Measurements from ENCODE around the gene GAK. TPM values are rescaled to one million over a fixed set of nuclear protein-coding genes. Genes with fewer than 3 reads are reported as not detected.
A peak's percentile ranks its signal among the peaks of the same experiment; 100 is the strongest.
"Not testable (repeated sequence)": the region's sequence is repeated elsewhere in the genome, so short reads cannot be mapped to it uniquely, and the experiment has no call there.

The GAK gene
- total and polyA plus RNA-seq, 5 donors from 2014 or later: 37.5 to 254 (median 40.0) TPM

DNA sequence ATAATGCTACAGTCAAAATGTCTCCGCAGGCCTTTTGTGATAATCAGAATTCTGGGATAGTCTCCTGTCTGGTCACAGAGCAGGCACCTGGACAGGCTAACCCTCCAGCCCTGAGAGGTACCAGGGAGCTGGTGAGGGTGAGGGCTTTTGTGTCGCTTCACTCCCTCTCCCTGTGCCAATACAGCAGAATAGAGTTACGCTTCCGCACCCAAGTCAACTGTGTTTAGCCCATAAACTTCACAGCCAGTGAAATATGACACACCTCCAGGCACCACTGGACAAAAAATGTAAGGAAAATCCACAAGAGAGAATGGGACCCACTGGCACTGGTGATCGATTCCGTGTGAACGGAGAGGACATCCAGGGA is 1.3 kb downstream of the GAK start:
- H3K27ac Mint-ChIP-seq: peak overlapping the region; percentile 70 to 97 (median 96)
- peak overlapping the region; percentile 96 to 99 (median 96) for H3K4me3 Mint-ChIP-seq
- H3K4me1 ChIP-seq (ENCODE audit: control insufficient read depth, insufficient read depth, low read length, poor library complexity, severe bottlenecking): peaks cover 42% of the 10 kb centered on the region
- peaks cover 7 to 71% (median 44%) of the 10 kb centered on the region in 4 donors for H3K4me1 Mint-ChIP-seq
- DNase-seq (no peak), ATAC-seq (ENCODE audit: low read depth in 2 of 2) (no peak)
- peak overlapping the region; percentile 87 for H3K4me3 ChIP-seq (ENCODE audit: low read depth, low read length)
- H3K27me3 ChIP-seq (ENCODE audit: control insufficient read depth, insufficient read depth, low read length): no peaks in the 10 kb centered on the region
- no peaks in the 10 kb centered on the region for H3K9me3 ChIP-seq (ENCODE audit: control insufficient read depth in 2 of 2, low read length in 2 of 2)
- H3K27me3 Mint-ChIP-seq: no peaks in the 10 kb centered on the region
- H3K9me3 Mint-ChIP-seq: no peaks in the 10 kb centered on the region
- H3K36me3 ChIP-seq (ENCODE audit: control insufficient read depth, insufficient read depth, low read length): peaks cover 5% of the 10 kb centered on the region
- H3K27ac ChIP-seq (ENCODE audit: insufficient read depth, low read length, poor library complexity, severe bottlenecking): peak overlapping the region; percentile 91
- H3K36me3 Mint-ChIP-seq: peaks cover 4% of the 10 kb centered on the region

DNA sequence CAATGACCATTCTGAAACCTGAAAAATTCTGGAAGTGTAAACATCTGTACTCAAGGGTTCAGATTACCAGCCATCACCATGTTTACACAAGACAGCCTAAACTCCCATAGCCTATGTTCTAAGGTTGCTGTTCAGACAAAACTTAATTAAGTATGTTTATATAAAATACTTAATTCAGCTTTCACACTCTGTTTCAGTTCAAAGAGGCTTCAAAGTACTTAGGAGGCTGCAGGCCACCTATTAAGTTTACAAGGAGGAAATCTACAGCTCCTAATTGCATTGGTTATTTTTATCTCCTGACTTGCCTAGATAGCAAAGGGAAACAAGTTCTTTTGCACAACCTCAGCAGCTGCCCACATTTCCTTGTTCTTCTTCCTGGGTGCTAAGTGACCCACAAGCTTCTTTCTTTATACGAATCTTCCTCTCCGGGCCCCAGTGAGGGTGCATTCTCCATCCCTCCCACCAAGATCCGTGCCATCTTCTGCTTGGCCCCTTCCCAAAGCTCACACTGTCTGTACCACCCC is 2.0 kb downstream of the GAK start:
- H3K9me3 ChIP-seq (ENCODE audit: control insufficient read depth in 2 of 2, low read length in 2 of 2): no peaks in the 10 kb centered on the region
- no peaks in the 10 kb centered on the region for H3K9me3 Mint-ChIP-seq
- peak overlapping the region; percentile 87 for H3K4me3 ChIP-seq (ENCODE audit: low read depth, low read length)
- H3K4me1 Mint-ChIP-seq: peaks cover 11 to 74% (median 44%) of the 10 kb centered on the region in 4 donors
- DNase-seq (peak in 1 of 3 donors; percentile 42), ATAC-seq (ENCODE audit: low read depth in 2 of 2) (no peak)
- H3K27ac ChIP-seq (ENCODE audit: insufficient read depth, low read length, poor library complexity, severe bottlenecking): peak overlapping the region; percentile 91
- H3K4me3 Mint-ChIP-seq: peak overlapping the region; percentile 96 to 99 (median 96)
- peaks cover 49% of the 10 kb centered on the region for H3K4me1 ChIP-seq (ENCODE audit: control insufficient read depth, insufficient read depth, low read length, poor library complexity, severe bottlenecking)
- peaks cover 4% of the 10 kb centered on the region for H3K36me3 Mint-ChIP-seq
- H3K36me3 ChIP-seq (ENCODE audit: control insufficient read depth, insufficient read depth, low read length): peaks cover 5% of the 10 kb centered on the region
- H3K27ac Mint-ChIP-seq: peak overlapping the region; percentile 70 to 97 (median 96)
- H3K27me3 ChIP-seq (ENCODE audit: control insufficient read depth, insufficient read depth, low read length): no peaks in the 10 kb centered on the region
- no peaks in the 10 kb centered on the region for H3K27me3 Mint-ChIP-seq

DNA sequence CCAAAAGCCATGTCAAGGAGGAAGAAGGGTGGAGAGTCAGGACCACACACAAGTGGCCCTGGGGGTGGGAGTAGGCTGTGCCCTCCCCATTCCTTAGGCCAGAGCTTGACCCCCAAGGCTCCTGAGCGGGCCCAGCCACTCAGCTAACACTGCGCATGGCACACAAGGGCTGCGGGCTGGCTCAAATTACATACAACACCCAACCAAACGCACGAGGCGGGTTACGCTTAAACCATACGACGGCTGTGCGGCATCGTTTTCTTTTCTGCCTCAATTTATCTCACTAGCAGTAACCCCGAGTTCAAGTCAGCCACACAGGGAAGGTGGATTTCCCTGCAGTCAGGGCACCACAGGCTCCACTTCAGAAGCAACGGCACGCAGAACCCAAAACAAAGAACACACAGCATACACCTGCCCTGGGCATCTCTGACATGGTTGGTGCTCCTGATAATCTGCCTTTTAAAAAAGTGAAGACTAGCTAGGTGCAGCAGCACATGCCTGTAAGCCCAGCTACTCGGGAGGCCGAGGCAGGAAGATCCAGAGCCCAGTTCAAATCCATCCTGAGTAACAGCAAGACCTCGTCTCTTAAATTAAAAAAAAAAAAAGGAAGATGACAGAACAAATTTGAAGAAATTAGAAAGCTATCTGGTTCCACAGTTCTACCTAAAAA is 2.9 kb downstream of the GAK start:
- peak overlapping the region; percentile 91 for H3K27ac ChIP-seq (ENCODE audit: insufficient read depth, low read length, poor library complexity, severe bottlenecking)
- Mint-ChIP-seq H3K27me3 (no peaks in the 10 kb centered on the region), H3K27ac (no peak overlapping the region), H3K4me3 (peak overlapping the region in 3 of 4 donors; percentile 15 to 48 (median 46)), H3K9me3 (no peaks in the 10 kb centered on the region), H3K4me1 (peaks cover 19 to 78% (median 46%) of the 10 kb centered on the region in 4 donors), H3K36me3 (peaks cover 4% of the 10 kb centered on the region)
- peaks cover 5% of the 10 kb centered on the region for H3K36me3 ChIP-seq (ENCODE audit: control insufficient read depth, insufficient read depth, low read length)
- DNase-seq (no peak), ATAC-seq (ENCODE audit: low read depth in 2 of 2) (no peak)
- peak overlapping the region; percentile 87 for H3K4me3 ChIP-seq (ENCODE audit: low read depth, low read length)
- no peaks in the 10 kb centered on the region for H3K9me3 ChIP-seq (ENCODE audit: control insufficient read depth in 2 of 2, low read length in 2 of 2)
- H3K27me3 ChIP-seq (ENCODE audit: control insufficient read depth, insufficient read depth, low read length): no peaks in the 10 kb centered on the region
- H3K4me1 ChIP-seq (ENCODE audit: control insufficient read depth, insufficient read depth, low read length, poor library complexity, severe bottlenecking): peaks cover 56% of the 10 kb centered on the region

- not testable (repeated sequence) for H3K9me3 Mint-ChIP-seq; DNase-seq; H3K36me3 ChIP-seq (ENCODE audit: control insufficient read depth, insufficient read depth, low read length); H3K4me3 Mint-ChIP-seq; H3K27me3 Mint-ChIP-seq; H3K27ac Mint-ChIP-seq; H3K4me3 ChIP-seq (ENCODE audit: low read depth, low read length); H3K27ac ChIP-seq (ENCODE audit: insufficient read depth, low read length, poor library complexity, severe bottlenecking); H3K9me3 ChIP-seq (ENCODE audit: control insufficient read depth in 2 of 2, low read length in 2 of 2); ATAC-seq (ENCODE audit: low read depth in 2 of 2); H3K36me3 Mint-ChIP-seq; H3K27me3 ChIP-seq (ENCODE audit: control insufficient read depth, insufficient read depth, low read length)
- peaks cover 27 to 82% (median 50%) of the 10 kb centered on the region in 4 donors for H3K4me1 Mint-ChIP-seq
- H3K4me1 ChIP-seq (ENCODE audit: control insufficient read depth, insufficient read depth, low read length, poor library complexity, severe bottlenecking): peaks cover 60% of the 10 kb centered on the region
These were observed 4.5 kb downstream of the GAK start for GRCh38 chr4:927566-927965.

DNA sequence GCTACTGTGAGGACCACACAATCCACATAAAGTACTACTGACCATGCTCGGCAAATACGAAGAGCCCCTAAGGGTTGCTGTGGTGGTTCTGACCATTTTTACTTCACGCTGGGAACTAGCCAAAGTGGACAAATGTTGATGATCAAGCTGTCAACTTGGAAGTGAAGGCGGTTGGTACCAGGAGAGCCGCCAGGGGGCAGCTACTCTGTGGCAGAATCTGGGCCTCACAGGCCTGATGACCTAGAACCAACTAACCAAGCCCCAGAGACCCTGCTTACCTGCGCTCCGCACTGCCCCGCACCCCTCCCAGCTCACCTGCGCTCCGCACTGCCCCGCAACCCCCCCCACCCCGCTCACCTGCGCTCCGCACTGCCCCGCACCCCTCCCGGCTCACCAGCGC is 5.6 kb downstream of the GAK start:
- Histone ChIP-seq H3K4me3 (ENCODE audit: low read depth, low read length) (no peak overlapping the region), H3K27ac (ENCODE audit: insufficient read depth, low read length, poor library complexity, severe bottlenecking) (no peak overlapping the region), H3K36me3 (ENCODE audit: control insufficient read depth, insufficient read depth, low read length) (peaks cover 5% of the 10 kb centered on the region), H3K27me3 (ENCODE audit: control insufficient read depth, insufficient read depth, low read length) (no peaks in the 10 kb centered on the region), H3K9me3 (ENCODE audit: control insufficient read depth in 2 of 2, low read length in 2 of 2) (no peaks in the 10 kb centered on the region), H3K4me1 (ENCODE audit: control insufficient read depth, insufficient read depth, low read length, poor library complexity, severe bottlenecking) (peaks cover 66% of the 10 kb centered on the region)
- Mint-ChIP-seq H3K27me3 (no peaks in the 10 kb centered on the region), H3K9me3 (no peaks in the 10 kb centered on the region), H3K36me3 (peaks cover 14% of the 10 kb centered on the region), H3K4me3 (peak overlapping the region in 2 of 4 donors; percentile 48 to 54), H3K4me1 (peaks cover 35 to 82% (median 55%) of the 10 kb centered on the region in 4 donors), H3K27ac (peak overlapping the region in 1 of 3 donors; percentile 80)
- DNase-seq (no peak), ATAC-seq (ENCODE audit: low read depth in 2 of 2) (no peak)

DNA sequence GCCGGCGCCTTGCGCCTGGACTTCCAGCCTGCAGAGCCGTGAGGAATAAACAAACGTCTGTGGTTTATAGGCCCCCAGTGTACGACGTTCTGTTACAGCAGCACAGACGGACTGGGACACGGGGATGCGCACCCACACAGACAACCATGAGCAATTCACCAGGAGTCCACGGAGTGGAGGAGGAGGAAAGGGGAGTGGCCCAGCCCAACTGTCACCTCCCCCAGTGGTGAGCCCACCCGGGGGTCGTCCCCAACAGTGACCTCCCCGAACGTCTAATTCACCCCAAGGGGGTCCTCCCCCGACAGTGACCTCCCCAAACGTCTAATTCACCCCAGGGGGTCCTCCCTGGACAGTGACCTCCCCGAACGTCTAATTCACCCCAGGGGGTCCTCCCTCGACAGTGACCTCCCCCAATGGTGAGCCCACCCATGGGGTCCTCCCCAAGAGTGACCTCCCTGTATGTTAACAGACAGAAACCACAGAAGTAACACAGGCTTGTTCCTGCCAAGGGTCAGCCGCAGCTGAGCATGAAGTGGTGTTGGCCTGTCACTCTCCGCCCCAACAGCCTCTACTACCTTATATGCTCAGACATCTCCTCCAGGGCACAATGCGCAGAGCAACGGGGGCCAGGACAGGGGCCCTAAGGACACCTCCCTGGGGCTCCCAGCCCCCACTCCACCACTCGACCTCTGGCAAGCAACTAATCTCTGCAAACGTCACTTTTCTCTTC is 6.2 kb downstream of the GAK start:
- H3K27ac ChIP-seq (ENCODE audit: insufficient read depth, low read length, poor library complexity, severe bottlenecking): no peak overlapping the region
- peak overlapping the region in 2 of 3 donors; percentile 6 to 80 for H3K27ac Mint-ChIP-seq

DNA sequence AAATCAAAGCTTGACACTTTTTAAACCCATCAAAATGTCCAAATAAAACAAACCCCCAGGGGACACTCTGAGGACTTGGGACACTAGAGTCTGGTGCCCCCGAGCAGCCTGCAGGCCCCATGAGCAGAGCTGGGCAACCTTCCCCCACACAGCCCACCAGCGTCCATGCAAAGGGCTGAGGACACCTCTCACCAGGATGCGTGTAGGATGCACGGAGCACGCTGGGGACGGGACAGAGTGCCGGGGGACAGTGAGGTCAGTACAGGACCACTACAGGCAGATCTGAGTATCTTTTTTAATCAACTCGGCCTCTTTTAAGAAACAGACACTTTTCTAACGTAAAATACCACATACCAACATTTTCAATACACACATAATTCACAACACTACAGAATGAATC is 6.9 kb downstream of the GAK start:
- Mint-ChIP-seq H3K4me3 (peak overlapping the region in 2 of 4 donors; percentile 50 to 51), H3K27me3 (no peaks in the 10 kb centered on the region), H3K9me3 (peaks cover 0 to under 1% (median 0%) of the 10 kb centered on the region in 7 donors), H3K36me3 (peaks cover 18% of the 10 kb centered on the region), H3K27ac (peak overlapping the region in 1 of 3 donors; percentile 62), H3K4me1 (peaks cover 35 to 79% (median 48%) of the 10 kb centered on the region in 4 donors)
- no peak for DNase-seq
- no peak overlapping the region for H3K4me3 ChIP-seq (ENCODE audit: low read depth, low read length)
- no peaks in the 10 kb centered on the region for H3K9me3 ChIP-seq (ENCODE audit: control insufficient read depth in 2 of 2, low read length in 2 of 2)
- H3K36me3 ChIP-seq (ENCODE audit: control insufficient read depth, insufficient read depth, low read length): peaks cover 5% of the 10 kb centered on the region
- ATAC-seq (ENCODE audit: low read depth in 2 of 2): no peak
- peak overlapping the region; percentile 33 for H3K27ac ChIP-seq (ENCODE audit: insufficient read depth, low read length, poor library complexity, severe bottlenecking)
- peaks cover 54% of the 10 kb centered on the region for H3K4me1 ChIP-seq (ENCODE audit: control insufficient read depth, insufficient read depth, low read length, poor library complexity, severe bottlenecking)
- H3K27me3 ChIP-seq (ENCODE audit: control insufficient read depth, insufficient read depth, low read length): no peaks in the 10 kb centered on the region

More for the DNA sequence above, 6.2 kb downstream of the GAK start:
- peaks cover 40 to 81% (median 54%) of the 10 kb centered on the region in 4 donors for H3K4me1 Mint-ChIP-seq
- ATAC-seq (ENCODE audit: low read depth in 2 of 2): no peak
- H3K4me3 Mint-ChIP-seq: peak overlapping the region in 2 of 4 donors; percentile 48 to 54
- H3K9me3 Mint-ChIP-seq: no peaks in the 10 kb centered on the region
- no peaks in the 10 kb centered on the region for H3K27me3 Mint-ChIP-seq
- no peaks in the 10 kb centered on the region for H3K9me3 ChIP-seq (ENCODE audit: control insufficient read depth in 2 of 2, low read length in 2 of 2)
- H3K4me3 ChIP-seq (ENCODE audit: low read depth, low read length): no peak overlapping the region
- peaks cover 18% of the 10 kb centered on the region for H3K36me3 Mint-ChIP-seq
- H3K4me1 ChIP-seq (ENCODE audit: control insufficient read depth, insufficient read depth, low read length, poor library complexity, severe bottlenecking): peaks cover 62% of the 10 kb centered on the region
- peaks cover 5% of the 10 kb centered on the region for H3K36me3 ChIP-seq (ENCODE audit: control insufficient read depth, insufficient read depth, low read length)
- H3K27me3 ChIP-seq (ENCODE audit: control insufficient read depth, insufficient read depth, low read length): no peaks in the 10 kb centered on the region
- no peak for DNase-seq
